ENCODE data around the gene IQSEC2.
A peak's percentile ranks its signal among the peaks of the same experiment; 100 is the strongest.

The IQSEC2 gene

GRCh38 chrX:53230116-53230515 lies 51.3 kb downstream of the IQSEC2 start:
- no peak overlapping the region for H3K27ac ChIP-seq
- no peak for TF ChIP-seq CTCF (conservative IDR thresholded peaks at IDR 0.05)

GRCh38 chrX:53227224-53227765 lies 54.1 kb downstream of the IQSEC2 start:
- TF ChIP-seq CTCF (conservative IDR thresholded peaks at IDR 0.05): no peak
- H3K27ac ChIP-seq: peak overlapping the region; percentile 78; the same call in 1 of the 2 replicates

GRCh38 chrX:53224860-53225797 lies 56.3 kb downstream of the IQSEC2 start, which contains the start of gene KDM5C:
Gene KDM5C (minus strand): TSS chrX:53225207. CDS start chrX:53224889, 318 bp downstream.
- no peak for TF ChIP-seq CTCF (conservative IDR thresholded peaks at IDR 0.05)
- H3K27ac ChIP-seq: peak within 1 kb of the TSS; percentile 78

- TF ChIP-seq CTCF (conservative IDR thresholded peaks at IDR 0.05): no peak
- peak overlapping the region; percentile 78 for H3K27ac ChIP-seq
Observed at GRCh38 chrX:53223955-53224859, 57.2 kb downstream of the IQSEC2 start.

- 0 out of 2 replicates have a peak, but pooled peaks have one; percentile 6 for TF ChIP-seq CTCF (conservative IDR thresholded peaks at IDR 0.05)
- no peak overlapping the region for H3K27ac ChIP-seq
Observed at GRCh38 chrX:53223068-53223693, 58.2 kb downstream of the IQSEC2 start.
